K562 (cell line): ENCODE measurements around the gene KIF5A. TPM values are rescaled to one million over a fixed set of nuclear protein-coding genes. Genes with fewer than 3 reads are reported as not detected.

Source experiments
- ATAC-seq: fragments of 200-7000 bp; cut with Tn5 transposase; 3 replicates; pipeline ENCODE4 v1.9.1; 2020; ENCODE audit warnings: moderate library complexity
- BruUV-seq: library from RNA; stranded (reverse); fragments of 400-500 nt; replicated peaks from 2 replicates; lab custom pipeline; 2021; lab: Mats Ljungman, UMichigan
- CTCF ChIA-PET: fragments of 300-600 bp; formaldehyde crosslinking; extraction: SDS; loops from one replicate; lab custom pipeline; 2021; ENCODE audit warnings: low intra/inter-chr PET ratio; lab: Yijun Ruan, JAX
- POLR2A ChIA-PET: fragments of 300-600, 350-650 bp; sonication (Branson Sonifier 250); formaldehyde crosslinking; extraction: SDS; loops from one replicate; lab custom pipeline; 2021; ENCODE audit warnings: antibody characterized with exemption, inconsistent platforms; lab: Yijun Ruan, JAX
- DNase-seq, 4 experiments: peaks; one replicate each; pipeline versions ENCODE4 v3.0.0 to v3.0.0-alpha.2; 2011 to 2018; ENCODE audit warnings: low spot score in 3 of 4, mixed read lengths in 3 of 4; ENCODE audit errors: extremely low read depth in 1 of 4
- FAIRE-seq: peaks from 2 replicates; lab custom pipeline; 2011; peaks lifted over from hg19 to GRCh38; lab: Jason Lieb, UNC
- H2AFZ ChIP-seq: 2 replicates; pipeline ENCODE4 v1.6.0; 2011; ENCODE audit warnings: low read depth, low read length, control low read depth, inconsistent platforms
- H3K27ac ChIP-seq: fragments of 200-600 bp; 3 replicates; pipeline ENCODE4 v1.8.0; 2011; ENCODE audit warnings: low read depth, mild to moderate bottlenecking, control low read depth, inconsistent platforms, low read length, moderate library complexity, mixed read lengths; ENCODE audit errors: extremely low read depth
- H3K27me3 ChIP-seq, 2 experiments: fragments of 300-600 bp in 1 of 2; 2 replicates in 1 of 2; 3 replicates in 1 of 2; pipeline versions ENCODE4 v1.6.0 to v1.8.0; 2011; ENCODE audit warnings: inconsistent platforms in 2 of 2, low read length in 2 of 2, mild to moderate bottlenecking in 1 of 2, mixed read lengths in 1 of 2, moderate library complexity in 1 of 2; ENCODE audit not compliant: control insufficient read depth in 2 of 2, insufficient read depth in 2 of 2
- H3K36me3 ChIP-seq: fragments of 300-600 bp; 3 replicates; pipeline ENCODE4 v1.8.0; 2011; ENCODE audit warnings: mild to moderate bottlenecking, low read length, inconsistent platforms; ENCODE audit not compliant: control insufficient read depth, insufficient read depth
- H3K4me1 ChIP-seq, 2 experiments: fragments of 200-600 bp in 1 of 2; replicated peaks in 1 of 2; 2 replicates in 1 of 2; 3 replicates in 1 of 2; pipeline versions ENCODE4 v1.5.1 to v1.8.0; 2011; ENCODE audit warnings: inconsistent platforms in 2 of 2, low read length in 2 of 2, mild to moderate bottlenecking in 1 of 2, mixed read lengths in 1 of 2, moderate library complexity in 1 of 2; ENCODE audit not compliant: control insufficient read depth in 2 of 2, insufficient read depth in 2 of 2
- H3K4me2 ChIP-seq: 2 replicates; pipeline ENCODE4 v1.6.1; 2011; ENCODE audit warnings: low read length, control low read depth, inconsistent platforms, mixed read lengths; ENCODE audit not compliant: insufficient read depth
- H3K4me3 ChIP-seq: fragments of 200-600 bp; sonication (generic), shearing (Covaris generic); 2 replicates; pipeline ENCODE4 v1.5.1; 2016; ENCODE audit warnings: control low read depth, inconsistent platforms
- H3K79me2 ChIP-seq: fragments of 200-600 bp; 3 replicates; pipeline ENCODE4 v1.8.0; 2011; ENCODE audit warnings: low read length, inconsistent platforms; ENCODE audit not compliant: control insufficient read depth, insufficient read depth
- H3K9ac ChIP-seq, 2 experiments: 2 replicates each; pipeline versions ENCODE4 v1.6.0 to v1.6.1; 2011; ENCODE audit warnings: low read depth in 2 of 2, low read length in 2 of 2, control low read depth in 1 of 2, inconsistent platforms in 1 of 2, mild to moderate bottlenecking in 1 of 2, mixed read lengths in 1 of 2; ENCODE audit not compliant: insufficient read depth in 1 of 2
- H3K9me1 ChIP-seq: one replicate; pipeline ENCODE4 v1.6.0; 2011; ENCODE audit warnings: inconsistent platforms, mild to moderate bottlenecking, low read length, moderate library complexity; ENCODE audit not compliant: control insufficient read depth, insufficient read depth
- H3K9me3 ChIP-seq: replicated peaks from 2 replicates; pipeline ENCODE4 v1.5.1; 2011; ENCODE audit warnings: low read depth, low read length, inconsistent platforms; ENCODE audit not compliant: control insufficient read depth, insufficient read depth
- H4K20me1 ChIP-seq: replicated peaks from 2 replicates; pipeline ENCODE4 v1.6.1; 2011; ENCODE audit warnings: low read length, inconsistent platforms, mixed read lengths; ENCODE audit not compliant: control insufficient read depth, insufficient read depth
- BCOR ChIP-seq: fragments of 450-650 bp; IDR thresholded peaks from 2 replicates; pipeline ENCODE4 v1.6.1; 2016
- E2F4 ChIP-seq: sonication (generic); formaldehyde crosslinking; IDR thresholded peaks from 2 replicates; pipeline ENCODE4 v1.8.0; 2022; ENCODE audit warnings: mild to moderate bottlenecking, low read depth, missing genetic modification reagents
- GATA2 ChIP-seq: sonication (generic); formaldehyde crosslinking; IDR thresholded peaks from 2 replicates; pipeline ENCODE4 v1.4.0; 2020; ENCODE audit warnings: mild to moderate bottlenecking, missing genetic modification reagents
- GTF2A2 ChIP-seq: IDR thresholded peaks from 2 replicates; pipeline ENCODE4 v1.6.1; 2016; ENCODE audit warnings: mild to moderate bottlenecking, missing genetic modification characterization, missing compliant biosample characterization
- IRF2 ChIP-seq: sonication (generic); formaldehyde crosslinking; IDR thresholded peaks from 2 replicates; pipeline ENCODE4 v1.8.1; 2022; ENCODE audit warnings: mild to moderate bottlenecking, missing genetic modification reagents
- PTTG1 ChIP-seq: fragments of 450-650 bp; IDR thresholded peaks from 2 replicates; pipeline ENCODE4 v1.6.1; 2016; ENCODE audit warnings: low read depth, mild to moderate bottlenecking, missing genetic modification characterization, missing compliant biosample characterization
- ZKSCAN3 ChIP-seq: fragments of 250-450 bp; sonication (Bioruptor Pico); IDR thresholded peaks from 2 replicates; pipeline ENCODE4 v1.4.0; 2020
- ZNF217 ChIP-seq: sonication (generic); formaldehyde crosslinking; IDR thresholded peaks from 2 replicates; pipeline ENCODE4 v1.8.0; 2022; ENCODE audit warnings: mild to moderate bottlenecking, missing genetic modification reagents
- ZNF57 ChIP-seq: fragments of 450-650 bp; formaldehyde crosslinking; IDR thresholded peaks from 2 replicates; pipeline ENCODE4 v1.4.0; 2020; ENCODE audit warnings: mild to moderate bottlenecking, moderate library complexity
- WGBS: fragments of 100-300 bp; shearing (Covaris generic); methylation state at CpG from one replicate; pipeline ENCODE4 v1.1.6; 2016; ENCODE audit warnings: low coverage, mixed read lengths; ENCODE audit not compliant: insufficient coverage; ENCODE audit errors: missing lambda C conversion rate; 5-methylcytosine and 5-hydroxymethylcytosine counted together
- in situ Hi-C: fragments of 300-500 bp; cut with MboI; formaldehyde crosslinking; loops from 4 replicates; pipeline ENCODE4 v1.15.0; 2018; ENCODE audit warnings: inconsistent platforms, mixed read lengths
- intact Hi-C: fragments of 100-400 bp; cut with micrococcal nuclease; formaldehyde crosslinking; loops from 2 replicates; pipeline ENCODE4 v1.14.2; 2022
- polyA plus RNA-seq, 8 experiments: library from polyadenylated mRNA; depleted of rRNA in 4 of 8; stranded (reverse) in 5 of 8; unstranded in 3 of 8; fragments of >200 nt; fragmentation: Nextera tagmentation in 2 of 8; fragmentation: Illumina TruSeq in 1 of 8; extraction: Ambion mirVana in 2 of 8; extraction: Trizol in 1 of 8; gene quantifications; 2 replicates each; pipeline versions ENCODE4 v1.2.1 to v1.2.3, GENCODE V29; 2011 to 2014; ENCODE audit warnings: inconsistent platforms in 1 of 8, missing spikeins in 1 of 8
- total RNA-seq, 7 experiments: library from RNA; depleted of rRNA in 6 of 7; stranded (reverse); fragments of >200 nt in 6 of 7; fragmentation: Illumina TruSeq in 2 of 7; extraction: Trizol in 2 of 7; gene quantifications; 2 replicates each; pipeline versions ENCODE4 v1.2.1 to v1.2.3, GENCODE V29; 2011 to 2021; ENCODE audit warnings: low replicate concordance in 1 of 7
- TF ChIP-seq, protein P1 (sequence below): fragments of 250-450 bp; sonication (Bioruptor Pico); IDR thresholded peaks from 2 replicates; pipeline ENCODE4 v1.5.0; 2022; ENCODE audit warnings: mild to moderate bottlenecking
- TF ChIP-seq, protein P2 (sequence below): fragments of 450-650 bp; IDR thresholded peaks from 2 replicates; pipeline ENCODE4 v1.7.0; 2016; ENCODE audit warnings: borderline replicate concordance

KIF5A gene
- total and polyA plus RNA-seq, 9 of the 15 experiments (the other 6 are each of a cell fraction or from before 2014, with no cell fraction given), result 3.4 to 17.7 (median 8.0) TPM

DNA sequence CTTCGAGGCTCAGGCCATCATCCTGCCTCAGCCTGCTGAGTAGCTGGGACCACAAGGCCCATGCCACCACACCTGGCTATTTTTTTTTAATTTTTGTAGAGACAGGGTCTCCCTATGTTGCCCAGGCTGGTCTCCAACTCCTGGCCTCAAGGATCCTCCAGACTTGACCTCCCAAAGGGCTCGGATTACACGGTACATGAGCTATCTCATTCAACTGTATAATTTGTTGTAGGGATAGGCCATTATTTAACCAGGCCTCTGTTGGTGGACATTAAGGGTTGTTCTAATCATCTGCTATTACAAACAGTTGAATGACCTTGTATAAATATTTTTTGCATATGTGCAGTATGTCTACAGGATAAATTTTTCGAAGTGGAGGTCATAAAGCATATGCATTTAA is 9.0 kb downstream of the KIF5A start:
- ChIA-PET POLR2A (interaction anchor here (0.6 kb wide), 3 partner anchors 12 to 286 kb away, joined by 3 read pairs; no protein-coding TSS in a partner anchor), CTCF (no interaction called here)
- H3K4me1 ChIP-seq, result peaks cover 19% of the 10 kb centered on the region in 2 experiments
- FAIRE-seq (no peak), ATAC-seq (peak; percentile 24; the same call in 1 of the 3 replicates), DNase-seq (no peak)
- H4K20me1 ChIP-seq, result no peaks in the 10 kb centered on the region
- in situ Hi-C loops, result no loop called here
- H3K4me2 ChIP-seq, result no peak overlapping the region
- no peaks in the 10 kb centered on the region for H3K9me1 ChIP-seq
- intact Hi-C loops, result no loop called here
- H3K9ac ChIP-seq, result 0 out of 4 replicates have a peak overlapping the region, but pooled peaks of 1 of the 2 experiments have one; percentile 28
- TF ChIP-seq GATA2 (CRISPR knock-in tag) (no peak), ZKSCAN3 (CRISPR knock-in tag) (no peak)
- H3K79me2 ChIP-seq, result peaks cover 29% of the 10 kb centered on the region
- no peak overlapping the region for H2AFZ ChIP-seq
- H3K9me3 ChIP-seq, result no peaks in the 10 kb centered on the region
- no peaks in the 10 kb centered on the region for H3K27me3 ChIP-seq
- BruUV-seq, result no TSS peak
- H3K36me3 ChIP-seq, result peaks cover 18% of the 10 kb centered on the region
- H3K4me3 ChIP-seq, result no peak overlapping the region
- H3K27ac ChIP-seq, result no peak overlapping the region
- 68% methylated on average over 4 of the region's 4 CpGs for WGBS

- H3K9me1 ChIP-seq, result no peaks in the 10 kb centered on the region
- H3K79me2 ChIP-seq, result peaks cover 15% of the 10 kb centered on the region; the same call in 1 of the 3 replicates
- H3K27ac ChIP-seq, result no peak overlapping the region
- DNase-seq, result no peak
- 93% methylated on average over 2 of the region's 2 CpGs for WGBS
- H3K4me1 ChIP-seq, result peaks cover 7 to 17% of the 10 kb centered on the region in 2 experiments; a peak in 4 of 5 replicates
- ATAC-seq, result no peak
- BruUV-seq, result no TSS peak
- H3K4me3 ChIP-seq, result no peak overlapping the region
- in situ Hi-C loops, result no loop called here
- no peaks in the 10 kb centered on the region for H4K20me1 ChIP-seq
- intact Hi-C loops, result no loop called here
- FAIRE-seq, result no peak
- peaks cover 23% of the 10 kb centered on the region; the same call in 2 of the 3 replicates for H3K36me3 ChIP-seq
- H2AFZ ChIP-seq, result no peak overlapping the region
- no peaks in the 10 kb centered on the region for H3K27me3 ChIP-seq
- ChIA-PET CTCF (no interaction called here), POLR2A (interaction anchor here (0.6 to 0.9 kb wide), 2 partner anchors 9 to 26 kb away, joined by 3 read pairs; no protein-coding TSS in a partner anchor)
- no peak overlapping the region for H3K4me2 ChIP-seq
- H3K9ac ChIP-seq, result no peak overlapping the region
- H3K9me3 ChIP-seq, result no peaks in the 10 kb centered on the region
- TF ChIP-seq, protein P1, sequence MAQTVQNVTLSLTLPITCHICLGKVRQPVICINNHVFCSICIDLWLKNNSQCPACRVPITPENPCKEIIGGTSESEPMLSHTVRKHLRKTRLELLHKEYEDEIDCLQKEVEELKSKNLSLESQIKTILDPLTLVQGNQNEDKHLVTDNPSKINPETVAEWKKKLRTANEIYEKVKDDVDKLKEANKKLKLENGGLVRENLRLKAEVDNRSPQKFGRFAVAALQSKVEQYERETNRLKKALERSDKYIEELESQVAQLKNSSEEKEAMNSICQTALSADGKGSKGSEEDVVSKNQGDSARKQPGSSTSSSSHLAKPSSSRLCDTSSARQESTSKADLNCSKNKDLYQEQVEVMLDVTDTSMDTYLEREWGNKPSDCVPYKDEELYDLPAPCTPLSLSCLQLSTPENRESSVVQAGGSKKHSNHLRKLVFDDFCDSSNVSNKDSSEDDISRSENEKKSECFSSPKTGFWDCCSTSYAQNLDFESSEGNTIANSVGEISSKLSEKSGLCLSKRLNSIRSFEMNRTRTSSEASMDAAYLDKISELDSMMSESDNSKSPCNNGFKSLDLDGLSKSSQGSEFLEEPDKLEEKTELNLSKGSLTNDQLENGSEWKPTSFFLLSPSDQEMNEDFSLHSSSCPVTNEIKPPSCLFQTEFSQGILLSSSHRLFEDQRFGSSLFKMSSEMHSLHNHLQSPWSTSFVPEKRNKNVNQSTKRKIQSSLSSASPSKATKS (CRISPR knock-in tag), result no peak
- TF ChIP-seq PTTG1 (tag) (no peak), ZNF217 (no peak), E2F4 (CRISPR knock-in tag) (no peak), ZNF57 (no peak), IRF2 (CRISPR knock-in tag) (no peak), GTF2A2 (tag) (no peak), BCOR (no peak)
- TF ChIP-seq, protein P2, sequence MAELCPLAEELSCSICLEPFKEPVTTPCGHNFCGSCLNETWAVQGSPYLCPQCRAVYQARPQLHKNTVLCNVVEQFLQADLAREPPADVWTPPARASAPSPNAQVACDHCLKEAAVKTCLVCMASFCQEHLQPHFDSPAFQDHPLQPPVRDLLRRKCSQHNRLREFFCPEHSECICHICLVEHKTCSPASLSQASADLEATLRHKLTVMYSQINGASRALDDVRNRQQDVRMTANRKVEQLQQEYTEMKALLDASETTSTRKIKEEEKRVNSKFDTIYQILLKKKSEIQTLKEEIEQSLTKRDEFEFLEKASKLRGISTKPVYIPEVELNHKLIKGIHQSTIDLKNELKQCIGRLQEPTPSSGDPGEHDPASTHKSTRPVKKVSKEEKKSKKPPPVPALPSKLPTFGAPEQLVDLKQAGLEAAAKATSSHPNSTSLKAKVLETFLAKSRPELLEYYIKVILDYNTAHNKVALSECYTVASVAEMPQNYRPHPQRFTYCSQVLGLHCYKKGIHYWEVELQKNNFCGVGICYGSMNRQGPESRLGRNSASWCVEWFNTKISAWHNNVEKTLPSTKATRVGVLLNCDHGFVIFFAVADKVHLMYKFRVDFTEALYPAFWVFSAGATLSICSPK, result no peak
These were observed 10.7 kb downstream of the KIF5A start for GRCh38 chr12:57560516-57560915.
